K562 (cell line): ENCODE results near the gene SLC34A3. TPM values are rescaled to one million over a fixed set of nuclear protein-coding genes. Genes with fewer than 3 reads are reported as not detected.

Experiments
- ARID4B ChIP-seq: sonication (generic); formaldehyde crosslinking; IDR thresholded peaks from 2 replicates; pipeline ENCODE4 v1.8.0; 2022; ENCODE audit warnings: mild to moderate bottlenecking, missing genetic modification reagents
- BCL6 ChIP-seq: fragments of 250-450 bp; sonication (Bioruptor Pico); IDR thresholded peaks from 2 replicates; pipeline ENCODE4 v1.4.0; 2020
- DNMT1 ChIP-seq: fragments of 450-650 bp; IDR thresholded peaks from 2 replicates; pipeline ENCODE4 v1.6.1; 2016; ENCODE audit warnings: antibody characterized with exemption, mild to moderate bottlenecking
- HSF4 ChIP-seq: fragments of 250-450 bp; sonication (Bioruptor Pico); IDR thresholded peaks from 2 replicates; pipeline ENCODE4 v2.1.2; 2022; ENCODE audit warnings: mild to moderate bottlenecking, moderate library complexity, borderline replicate concordance
- JUN ChIP-seq, 2 experiments: sonication (generic) in 1 of 2; formaldehyde crosslinking in 1 of 2; IDR thresholded peaks; 2 replicates each; pipeline versions ENCODE4 v1.6.1 to v1.8.0; 2012 to 2022; ENCODE audit warnings: borderline replicate concordance in 2 of 2, mild to moderate bottlenecking in 2 of 2, improper control_type of control experiment in 1 of 2, low read depth in 1 of 2, low read length in 1 of 2, missing genetic modification reagents in 1 of 2
- KLF1 ChIP-seq: fragments of 450-650 bp; IDR thresholded peaks from 2 replicates; pipeline ENCODE4 v1.6.1; 2016; ENCODE audit warnings: missing genetic modification characterization, missing compliant biosample characterization
- MCM5 ChIP-seq: fragments of 450-650 bp; IDR thresholded peaks from 2 replicates; pipeline ENCODE4 v1.6.1; 2016; ENCODE audit warnings: low read depth
- MYC ChIP-seq, 2 experiments: fragments of 250-450 bp in 1 of 2; sonication (Bioruptor Pico) in 1 of 2; IDR thresholded peaks; 2 replicates each; pipeline versions ENCODE4 v1.5.1 to v1.6.1; 2012 to 2021; ENCODE audit warnings: low read depth in 2 of 2, borderline replicate concordance in 1 of 2, improper control_type of control experiment in 1 of 2, low read length in 1 of 2, mild to moderate bottlenecking in 1 of 2, moderate library complexity in 1 of 2
- POLR2AphosphoS5 ChIP-seq: IDR thresholded peaks from 2 replicates; pipeline ENCODE4 v1.6.1; 2011; ENCODE audit warnings: mild to moderate bottlenecking, low read depth, low read length, moderate library complexity; ENCODE audit not compliant: control insufficient read depth, insufficient read depth
- SNIP1 ChIP-seq: fragments of 450-650 bp; IDR thresholded peaks from 2 replicates; pipeline ENCODE4 v1.7.1; 2017; ENCODE audit warnings: low read depth, mild to moderate bottlenecking
- SOX6 ChIP-seq: fragments of 450-650 bp; IDR thresholded peaks from 2 replicates; pipeline ENCODE4 v1.6.1; 2014; ENCODE audit warnings: mild to moderate bottlenecking
- SRSF3 ChIP-seq: fragments of 200-400 bp; formaldehyde crosslinking; IDR thresholded peaks from 2 replicates; pipeline ENCODE4 v1.6.1; 2016; ENCODE audit warnings: mild to moderate bottlenecking, low read length, moderate library complexity; ENCODE audit not compliant: insufficient read depth
- TARDBP ChIP-seq: fragments of 450-650 bp; IDR thresholded peaks from 2 replicates; pipeline ENCODE4 v1.6.1; 2016
- THAP12 ChIP-seq: fragments of 250-450 bp; sonication (Bioruptor Pico); IDR thresholded peaks from 2 replicates; pipeline ENCODE4 v1.9.0; 2021; ENCODE audit warnings: mild to moderate bottlenecking, inconsistent platforms
- ZNF347 ChIP-seq: fragments of 450-650 bp; formaldehyde crosslinking; IDR thresholded peaks from 2 replicates; pipeline ENCODE4 v1.4.0; 2020; ENCODE audit warnings: low read depth, mild to moderate bottlenecking, moderate library complexity
- ZNF586 ChIP-seq: fragments of 450-650 bp; formaldehyde crosslinking; conservative IDR thresholded peaks from 2 replicates; pipeline ENCODE4 v1.4.0; 2020; ENCODE audit warnings: mild to moderate bottlenecking, moderate library complexity
- polyA plus RNA-seq, 8 experiments: library from polyadenylated mRNA; depleted of rRNA in 4 of 8; stranded (reverse) in 5 of 8; unstranded in 3 of 8; fragments of >200 nt; fragmentation: Nextera tagmentation in 2 of 8; fragmentation: Illumina TruSeq in 1 of 8; extraction: Ambion mirVana in 2 of 8; extraction: Trizol in 1 of 8; gene quantifications; 2 replicates each; pipeline versions ENCODE4 v1.2.1 to v1.2.3, GENCODE V29; 2011 to 2014; ENCODE audit warnings: inconsistent platforms in 1 of 8, missing spikeins in 1 of 8
- total RNA-seq, 7 experiments: library from RNA; depleted of rRNA in 6 of 7; stranded (reverse); fragments of >200 nt in 6 of 7; fragmentation: Illumina TruSeq in 2 of 7; extraction: Trizol in 2 of 7; gene quantifications; 2 replicates each; pipeline versions ENCODE4 v1.2.1 to v1.2.3, GENCODE V29; 2011 to 2021; ENCODE audit warnings: low replicate concordance in 1 of 7

The SLC34A3 gene
- total and polyA plus RNA-seq, 9 of the 15 experiments (the other 6 are each of a cell fraction or from before 2014, with no cell fraction given): not detected

GRCh38 chr9:137254624-137255447, 24.1 kb downstream of the SLC34A3 start, which contains the start of gene NELFB (continued):
- TF ChIP-seq ARID4B (CRISPR knock-in tag) (peak; percentile 69), KLF1 (tag) (no peak), SRSF3 (no peak), THAP12 (CRISPR knock-in tag) (peak; percentile 46; the same call in 1 of the 2 replicates), MYC (IDR thresholded peaks at IDR 0.05; ENCODE audit: low read depth, low read length) (peak; percentile 37; the same call in 1 of the 2 replicates), MYC (CRISPR knock-in tag; IDR thresholded peaks at IDR 0.05; ENCODE audit: borderline replicate concordance, low read depth) (no peak), DNMT1 (no peak), ZNF347 (CRISPR knock-in tag) (no peak), SNIP1 (no peak), MCM5 (no peak), ZNF586 (CRISPR knock-in tag) (no peak), TARDBP (no peak), POLR2AphosphoS5 (peak; percentile 22; the same call in 1 of the 2 replicates), JUN (IDR thresholded peaks at IDR 0.05; ENCODE audit: borderline replicate concordance, low read depth, low read length) (peak; percentile 58; the same call in 1 of the 2 replicates), JUN (CRISPR knock-in tag; IDR thresholded peaks at IDR 0.05; ENCODE audit: borderline replicate concordance) (no peak), BCL6 (no peak), SOX6 (no peak), HSF4 (CRISPR knock-in tag) (no peak)
